GM12878 (cell line): ENCODE results near the gene EXD1. TPM values are rescaled to one million over a fixed set of nuclear protein-coding genes. Genes with fewer than 3 reads are reported as not detected.

Experiments used
- ATAC-seq: fragments of 200-7000 bp; cut with Tn5 transposase; 3 replicates; pipeline ENCODE4 v1.9.1; 2020; ENCODE audit warnings: mild to moderate bottlenecking, moderate library complexity
- BruUV-seq: library from RNA; stranded (reverse); fragments of 400-500 nt; replicated peaks from 2 replicates; lab custom pipeline; 2021; lab: Mats Ljungman, UMichigan
- CTCF ChIA-PET: fragments of 300-600 bp; sonication (Branson Sonifier 250); formaldehyde crosslinking; extraction: SDS; loops from one replicate; lab custom pipeline; 2021; ENCODE audit warnings: inconsistent platforms; lab: Yijun Ruan, JAX
- POLR2A ChIA-PET: fragments of 350-600 bp; formaldehyde crosslinking; extraction: SDS; loops from one replicate; lab custom pipeline; 2021; ENCODE audit warnings: inconsistent platforms; lab: Charles Lee
- RAD21 ChIA-PET: fragments of 300-600 bp; sonication (Branson Sonifier 250); formaldehyde crosslinking; loops from one replicate; lab custom pipeline; 2023; ENCODE audit warnings: antibody characterized with exemption; ENCODE audit not compliant: unreplicated experiment; lab: Charles Lee
- SMC1A ChIA-PET: fragments of 300-600 bp; sonication (Branson Sonifier 250); formaldehyde crosslinking; loops from one replicate; lab custom pipeline; 2023; ENCODE audit not compliant: unreplicated experiment, uncharacterized antibody; lab: Charles Lee
- DNase-seq: peaks from one replicate; pipeline ENCODE4 v3.0.0-alpha.2; 2011; ENCODE audit warnings: low read depth, low spot score
- FAIRE-seq: peaks from 3 replicates; lab custom pipeline; 2011; peaks lifted over from hg19 to GRCh38; lab: Jason Lieb, UNC
- H2AFZ ChIP-seq: 2 replicates; pipeline ENCODE4 v1.6.0; 2011; ENCODE audit warnings: low read depth, low read length, control low read depth; ENCODE audit not compliant: control insufficient read depth
- H3K27ac ChIP-seq: 2 replicates; pipeline ENCODE4 v1.5.1; 2011; ENCODE audit warnings: control low read depth; ENCODE audit not compliant: control insufficient read depth, insufficient read depth
- H3K27me3 ChIP-seq, 2 experiments: replicated peaks in 1 of 2; 2 replicates each; pipeline versions ENCODE4 v1.6.0 to v1.6.1; 2011; ENCODE audit warnings: low read length in 1 of 2; ENCODE audit not compliant: control insufficient read depth in 2 of 2, insufficient read depth in 2 of 2
- H3K36me3 ChIP-seq, 2 experiments: 2 replicates each; pipeline ENCODE4 v1.5.1; 2011; ENCODE audit warnings: low read length in 1 of 2; ENCODE audit not compliant: control insufficient read depth in 2 of 2, insufficient read depth in 2 of 2
- H3K4me1 ChIP-seq: 2 replicates; pipeline ENCODE4 v1.6.1; 2011; ENCODE audit warnings: mild to moderate bottlenecking, low read length, moderate library complexity, mixed read lengths; ENCODE audit not compliant: control insufficient read depth, insufficient read depth
- H3K4me2 ChIP-seq: 2 replicates; pipeline ENCODE4 v1.6.0; 2011; ENCODE audit warnings: control low read depth; ENCODE audit not compliant: control insufficient read depth, insufficient read depth
- H3K4me3 ChIP-seq: fragments of 200-600 bp; sonication (generic); 2 replicates; pipeline ENCODE4 v1.5.1; 2016
- H3K79me2 ChIP-seq: 2 replicates; pipeline ENCODE4 v1.6.0; 2011; ENCODE audit warnings: low read length; ENCODE audit not compliant: control insufficient read depth, insufficient read depth
- H3K9ac ChIP-seq: 2 replicates; pipeline ENCODE4 v1.8.0; 2011; ENCODE audit warnings: low read length, control low read depth, mixed read lengths; ENCODE audit not compliant: control insufficient read depth, insufficient read depth
- H3K9me3 ChIP-seq: replicated peaks from 3 replicates; pipeline ENCODE4 v1.5.1; 2011; ENCODE audit warnings: mild to moderate bottlenecking, low read length; ENCODE audit not compliant: control insufficient read depth, insufficient read depth
- H4K20me1 ChIP-seq: 2 replicates; pipeline ENCODE4 v1.6.0; 2011; ENCODE audit not compliant: control insufficient read depth, insufficient read depth
- ETV6 ChIP-seq, 2 experiments: fragments of 450-650 bp in 1 of 2; IDR thresholded peaks in 1 of 2; conservative IDR thresholded peaks in 1 of 2; 2 replicates each; pipeline ENCODE4 v1.6.1; 2014; ENCODE audit warnings: antibody characterized with exemption in 1 of 2, borderline replicate concordance in 1 of 2, low read depth in 1 of 2, mild to moderate bottlenecking in 1 of 2, moderate library complexity in 1 of 2
- HDAC2 ChIP-seq: fragments of 200-600 bp; sonication (generic); IDR thresholded peaks from 2 replicates; pipeline ENCODE4 v1.6.1; 2017
- IKZF2 ChIP-seq, 2 experiments: fragments of 450-650 bp; IDR thresholded peaks; 2 replicates each; pipeline ENCODE4 v1.6.1; 2017; ENCODE audit warnings: mild to moderate bottlenecking in 2 of 2, moderate library complexity in 2 of 2
- JUND ChIP-seq: IDR thresholded peaks from 2 replicates; pipeline ENCODE4 v1.6.1; 2012; ENCODE audit warnings: low read depth, mild to moderate bottlenecking, low read length, improper control_type of control experiment, moderate library complexity
- MTA2 ChIP-seq: fragments of 450-650 bp; IDR thresholded peaks from 2 replicates; pipeline ENCODE4 v1.6.1; 2016; ENCODE audit warnings: low read depth, mild to moderate bottlenecking, moderate library complexity
- MYC ChIP-seq: IDR thresholded peaks from 2 replicates; pipeline ENCODE4 v1.6.1; 2011; ENCODE audit warnings: mild to moderate bottlenecking, low read length, moderate library complexity, inconsistent platforms; ENCODE audit not compliant: insufficient read depth, insufficient replicate concordance, insufficient read length, severe bottlenecking
- NRF1 ChIP-seq: conservative IDR thresholded peaks from 2 replicates; pipeline ENCODE4 v1.6.1; 2011; ENCODE audit warnings: mild to moderate bottlenecking, low read depth, low read length, improper control_type of control experiment
- POLR2AphosphoS5 ChIP-seq: IDR thresholded peaks from 2 replicates; pipeline ENCODE4 v1.6.1; 2011; ENCODE audit warnings: mild to moderate bottlenecking, low read length, inconsistent platforms
- RAD21 ChIP-seq: IDR thresholded peaks from 2 replicates; pipeline ENCODE4 v1.6.1; 2011; ENCODE audit warnings: mild to moderate bottlenecking, low read depth, low read length, moderate library complexity; ENCODE audit not compliant: insufficient read depth
- RELA ChIP-seq: fragments of 450-650 bp; IDR thresholded peaks from 2 replicates; pipeline ENCODE4 v1.8.0; 2014; ENCODE audit warnings: borderline replicate concordance; ENCODE audit not compliant: partially characterized antibody
- RELB ChIP-seq: fragments of 450-650 bp; IDR thresholded peaks from 2 replicates; pipeline ENCODE4 v1.6.1; 2017; ENCODE audit warnings: low read depth, mild to moderate bottlenecking, moderate library complexity
- SMC3 ChIP-seq: IDR thresholded peaks from 2 replicates; pipeline ENCODE4 v1.6.1; 2011; ENCODE audit warnings: low read length, improper control_type of control experiment, borderline replicate concordance
- SREBF1 ChIP-seq: IDR thresholded peaks from 2 replicates; pipeline ENCODE4 v1.6.1; 2012; ENCODE audit warnings: mild to moderate bottlenecking, low read length
- ZZZ3 ChIP-seq: IDR thresholded peaks from 2 replicates; pipeline ENCODE4 v1.6.1; 2011; ENCODE audit warnings: low read depth; ENCODE audit not compliant: control insufficient read depth, insufficient read length
- WGBS: methylation state at CpG from one replicate; pipeline ENCODE4 v1.1.6; 2016; ENCODE audit warnings: low lambda C conversion rate; ENCODE audit not compliant: insufficient replicate concordance, insufficient coverage; ENCODE audit errors: missing lambda C conversion rate; 5-methylcytosine and 5-hydroxymethylcytosine counted together
- in situ Hi-C: fragments of 300-500 bp; cut with MboI; formaldehyde crosslinking; loops from 9 replicates; pipeline ENCODE4 v1.14.3; 2018; ENCODE audit warnings: mixed read lengths
- intact Hi-C: fragments of 100-400 bp; cut with micrococcal nuclease; formaldehyde crosslinking; loops from one replicate; pipeline ENCODE4 v1.14.2; 2022; ENCODE audit not compliant: unreplicated experiment
- polyA plus RNA-seq, 11 experiments: library from polyadenylated mRNA; depleted of rRNA in 4 of 11; unstranded in 6 of 11; stranded (reverse) in 5 of 11; fragments of >200 nt; fragmentation: Nextera tagmentation in 4 of 11; fragmentation: Illumina TruSeq in 1 of 11; extraction: Ambion mirVana in 4 of 11; extraction: Trizol in 1 of 11; gene quantifications; 1 replicate in 1 of 11; 2 replicates in 10 of 11; pipeline versions ENCODE4 v1.2.1 to v1.2.3, GENCODE V29; 2011 to 2016; ENCODE audit warnings: inconsistent platforms in 2 of 11, missing spikeins in 2 of 11, low read depth in 1 of 11
- total RNA-seq, 4 experiments: library from RNA; depleted of rRNA in 3 of 4; stranded (reverse); fragments of >200 nt in 3 of 4; fragmentation: Illumina TruSeq in 1 of 4; extraction: Trizol in 1 of 4; gene quantifications; 2 replicates each; pipeline versions ENCODE4 v1.2.1 to v1.2.3, GENCODE V29; 2013 to 2021

The EXD1 gene
- total and polyA plus RNA-seq, 10 of the 15 experiments (the other 5 are each of a cell fraction or from before 2014, with no cell fraction given) = 0.19 TPM; not detected in 9

- intact Hi-C loops = loop anchor here (5.0 kb wide), 1 partner anchor 47 kb away; the partner anchor contains the start of genes CHP1 and EXD1
- TF ChIP-seq SREBF1 = no peak
- TF ChIP-seq RELB = no peak
- no peak for TF ChIP-seq ZZZ3
- no peak for TF ChIP-seq MTA2
- TF ChIP-seq ETV6 (conservative IDR thresholded peaks at IDR 0.05 in 1 of 2, IDR thresholded peaks at IDR 0.05 in 1 of 2; ENCODE audit: borderline replicate concordance in 1 of 2, low read depth in 1 of 2) = no peak
- TF ChIP-seq RAD21 = no peak
- TF ChIP-seq MYC = no peak
- no peak for TF ChIP-seq SMC3
- no peak for TF ChIP-seq RELA
- no peak for TF ChIP-seq JUND
- no peak for TF ChIP-seq IKZF2 (IDR thresholded peaks at IDR 0.05)
- no peak for TF ChIP-seq NRF1
- TF ChIP-seq POLR2AphosphoS5 = no peak
- no peak for TF ChIP-seq HDAC2
- TF ChIP-seq, all 136 proteins: peak for 0
- Histone ChIP-seq H3K36me3 (peaks cover 0 to 1% of the 10 kb centered on the region in 2 experiments; a peak in 1 of 4 replicates), H3K79me2 (peaks cover 9% of the 10 kb centered on the region), H3K27ac (no peak overlapping the region), H4K20me1 (no peaks in the 10 kb centered on the region), H3K9ac (no peak overlapping the region), H3K4me1 (peaks cover 6% of the 10 kb centered on the region), H2AFZ (no peak overlapping the region), H3K27me3 (no peaks in the 10 kb centered on the region), H3K4me3 (no peak overlapping the region), H3K9me3 (no peaks in the 10 kb centered on the region), H3K4me2 (no peak overlapping the region)
- DNase-seq (no peak), ATAC-seq (no peak), FAIRE-seq (no peak)
- in situ Hi-C loops = no loop called here
- ChIA-PET CTCF (interaction anchor here (0.6 kb wide), 1 partner anchor 37 kb away, joined by 3 read pairs; no protein-coding TSS in a partner anchor), SMC1A (interaction anchor here (0.6 kb wide), 1 partner anchor 18 kb away, joined by 3 read pairs; no protein-coding TSS in a partner anchor), RAD21 (no interaction called here), POLR2A (no interaction called here)
- 90% methylated on average over 1 of the region's 1 CpG for WGBS
- no TSS peak for BruUV-seq
These were observed 49.2 kb upstream of the EXD1 start for GRCh38 chr15:41279535-41280283.
